HG03066 (cell line): ENCODE results near the gene ATXN10.
"Not testable (repeated sequence)": the region's sequence is repeated elsewhere in the genome, so short reads cannot be mapped to it uniquely, and the experiment has no call there.

Experiments used
- ATAC-seq: cut with Tn5 transposase; IDR thresholded peaks from one replicate; pipeline ENCODE4 v1.9.1; 2021; ENCODE audit warnings: low read depth; ENCODE audit not compliant: unreplicated experiment

The ATXN10 gene

GRCh38 chr22:45640941-45641621, 30.6 kb upstream of the ATXN10 start:
- no peak for ATAC-seq

- ATAC-seq, result no peak
Measured at GRCh38 chr22:45642986-45643385, 28.6 kb upstream of the ATXN10 start.

GRCh38 chr22:45644714-45645113, 26.9 kb upstream of the ATXN10 start:
- ATAC-seq, result no peak

GRCh38 chr22:45645150-45645525, 26.5 kb upstream of the ATXN10 start:
- no peak for ATAC-seq

DNA sequence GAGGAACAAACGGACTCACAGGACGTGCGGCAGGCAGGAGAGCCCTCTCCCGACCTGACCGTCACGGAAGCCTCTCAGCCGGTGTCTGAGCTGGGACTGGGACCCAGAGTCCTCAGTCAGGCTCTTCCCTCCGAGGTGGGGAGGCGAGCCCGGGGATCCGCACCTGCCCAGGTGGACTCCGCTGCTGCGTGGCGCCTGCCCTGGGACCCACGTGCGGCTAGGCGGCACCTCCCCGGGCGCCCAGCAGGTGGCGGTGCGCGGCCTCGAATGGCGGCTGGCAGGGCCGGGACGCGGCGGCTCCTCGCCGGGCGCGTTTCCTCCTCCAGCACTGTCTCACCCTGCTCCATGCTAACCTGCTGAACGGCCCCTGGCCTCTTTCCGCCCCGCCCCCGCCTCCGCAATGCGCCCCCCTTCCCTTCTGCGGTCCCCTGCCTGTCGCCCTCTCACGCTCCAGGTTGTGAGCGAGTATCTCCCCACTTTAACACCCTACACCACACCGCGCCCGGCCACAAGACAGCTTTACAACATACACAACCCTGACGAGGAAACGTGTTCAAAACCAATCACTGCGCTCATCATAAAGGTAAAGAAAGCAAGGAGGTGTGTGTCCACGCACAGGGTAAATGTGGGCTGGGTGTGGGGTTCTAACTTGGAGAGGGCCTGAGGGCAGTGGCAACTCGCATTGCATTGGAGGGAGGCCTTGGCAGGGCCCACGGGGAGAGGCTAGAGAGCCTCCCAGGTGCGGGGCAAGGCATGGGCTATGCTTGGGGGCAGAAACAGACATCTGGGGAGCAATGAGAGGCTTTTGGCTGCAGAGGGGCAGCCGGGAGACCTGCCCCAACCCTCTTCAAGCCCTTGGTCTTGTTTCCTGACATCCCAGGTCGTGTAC, 25.9 kb upstream of the ATXN10 start:
- no peak for ATAC-seq

- no peak for ATAC-seq
Measured at GRCh38 chr22:45647532-45648225, 24.0 kb upstream of the ATXN10 start.

GRCh38 chr22:45648301-45649117, 23.1 kb upstream of the ATXN10 start:
- no peak for ATAC-seq

- no peak for ATAC-seq
Measured at GRCh38 chr22:45649809-45650208, 21.8 kb upstream of the ATXN10 start.

GRCh38 chr22:45650721-45651120, 20.9 kb upstream of the ATXN10 start:
- ATAC-seq, result no peak

DNA sequence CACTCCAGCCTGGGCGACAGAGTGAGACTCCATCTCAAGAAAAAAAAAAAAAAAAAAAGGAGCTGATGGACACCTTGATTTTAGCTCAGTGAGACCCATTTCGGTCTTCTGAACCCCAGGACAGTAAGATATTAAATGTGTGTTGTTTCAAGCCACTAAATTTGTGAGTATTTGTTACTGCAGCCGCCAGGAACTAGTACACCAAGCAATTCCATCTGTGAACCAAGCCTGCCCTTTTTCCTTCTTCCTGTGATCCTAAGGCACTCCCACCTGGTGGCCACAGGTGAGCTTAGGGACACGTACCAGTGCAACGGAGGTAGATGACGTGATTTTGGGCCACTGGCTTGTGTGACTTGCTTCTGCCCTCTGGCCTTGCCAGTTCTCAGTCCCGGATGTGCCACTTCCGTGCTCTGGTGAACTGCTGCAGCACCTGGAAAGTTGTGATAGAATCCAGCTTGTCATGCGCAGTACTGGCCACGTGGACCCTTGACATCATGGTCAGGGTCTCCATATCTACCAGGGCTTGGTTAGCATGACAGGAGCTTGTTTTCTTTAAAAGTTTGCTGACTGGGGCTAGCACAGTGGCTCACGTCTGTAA, 19.6 kb upstream of the ATXN10 start:
- no peak for ATAC-seq

- ATAC-seq, result no peak
Measured at GRCh38 chr22:45656577-45656976, 15.1 kb upstream of the ATXN10 start.

DNA sequence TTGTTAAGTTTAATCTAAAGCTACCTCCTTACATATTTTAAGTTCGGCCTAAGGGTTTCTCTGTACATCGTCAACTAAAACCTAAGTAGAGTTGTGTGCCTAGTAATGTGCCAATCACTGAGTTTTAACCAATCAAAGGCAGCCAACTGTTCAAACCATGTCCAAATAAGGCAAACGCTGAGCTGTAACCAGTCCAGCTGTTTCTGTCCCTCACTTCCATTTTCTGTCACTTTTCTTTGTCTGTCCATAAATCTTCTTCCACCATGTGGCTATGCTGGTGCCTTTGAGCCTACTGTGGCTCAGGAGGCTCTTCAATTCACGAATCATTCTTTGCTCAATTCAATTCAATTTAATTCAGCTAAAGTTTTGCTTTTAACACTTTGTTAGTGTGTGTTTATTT, 13.9 kb upstream of the ATXN10 start:
- no peak for ATAC-seq

DNA sequence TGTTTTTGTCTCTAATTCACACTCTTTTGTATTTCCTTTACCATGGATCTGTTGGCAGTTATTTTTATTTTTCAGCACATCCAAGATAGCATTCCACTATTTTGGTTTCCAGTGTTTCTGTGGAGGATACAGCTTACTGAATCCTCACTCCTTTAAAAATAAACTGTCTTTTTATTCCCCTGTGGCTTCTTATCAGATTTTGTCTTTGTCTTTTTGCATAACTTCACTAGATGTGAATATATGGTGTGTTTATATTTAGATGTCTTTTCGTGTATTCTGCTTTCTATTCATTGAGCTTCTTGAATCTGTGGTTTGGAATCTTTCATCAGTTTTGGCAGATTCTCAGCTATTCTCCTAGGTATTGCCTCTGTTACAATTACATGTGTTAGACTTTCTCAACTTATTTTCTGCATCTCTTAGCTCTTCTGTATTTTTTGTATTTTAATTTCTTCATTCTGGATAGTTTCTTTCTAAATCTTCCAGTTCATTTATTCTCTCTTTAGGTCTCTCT, 7.4 kb upstream of the ATXN10 start:
- no peak for ATAC-seq

- ATAC-seq, result no peak
Measured at GRCh38 chr22:45667486-45667885, 4.1 kb upstream of the ATXN10 start.

DNA sequence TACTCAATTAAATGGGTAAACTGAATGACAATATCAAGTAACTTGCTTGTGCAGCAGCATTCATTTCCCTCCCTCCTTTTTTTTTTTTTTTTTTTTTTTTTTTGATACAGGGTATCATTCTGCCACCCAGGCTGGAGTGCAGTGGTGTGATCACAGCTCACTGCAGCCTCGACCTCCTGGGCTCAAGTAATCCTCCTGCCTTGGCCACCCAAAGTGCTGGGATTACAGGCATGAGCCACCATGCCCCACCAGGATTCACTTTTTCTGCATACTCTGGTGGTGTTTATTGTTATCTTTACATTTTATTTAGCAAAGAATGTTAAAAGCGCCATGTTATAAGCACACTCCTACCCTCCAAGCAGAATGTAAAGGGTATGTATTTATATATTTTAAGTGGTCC, 1.3 kb upstream of the ATXN10 start:
- not testable (repeated sequence) for ATAC-seq

DNA sequence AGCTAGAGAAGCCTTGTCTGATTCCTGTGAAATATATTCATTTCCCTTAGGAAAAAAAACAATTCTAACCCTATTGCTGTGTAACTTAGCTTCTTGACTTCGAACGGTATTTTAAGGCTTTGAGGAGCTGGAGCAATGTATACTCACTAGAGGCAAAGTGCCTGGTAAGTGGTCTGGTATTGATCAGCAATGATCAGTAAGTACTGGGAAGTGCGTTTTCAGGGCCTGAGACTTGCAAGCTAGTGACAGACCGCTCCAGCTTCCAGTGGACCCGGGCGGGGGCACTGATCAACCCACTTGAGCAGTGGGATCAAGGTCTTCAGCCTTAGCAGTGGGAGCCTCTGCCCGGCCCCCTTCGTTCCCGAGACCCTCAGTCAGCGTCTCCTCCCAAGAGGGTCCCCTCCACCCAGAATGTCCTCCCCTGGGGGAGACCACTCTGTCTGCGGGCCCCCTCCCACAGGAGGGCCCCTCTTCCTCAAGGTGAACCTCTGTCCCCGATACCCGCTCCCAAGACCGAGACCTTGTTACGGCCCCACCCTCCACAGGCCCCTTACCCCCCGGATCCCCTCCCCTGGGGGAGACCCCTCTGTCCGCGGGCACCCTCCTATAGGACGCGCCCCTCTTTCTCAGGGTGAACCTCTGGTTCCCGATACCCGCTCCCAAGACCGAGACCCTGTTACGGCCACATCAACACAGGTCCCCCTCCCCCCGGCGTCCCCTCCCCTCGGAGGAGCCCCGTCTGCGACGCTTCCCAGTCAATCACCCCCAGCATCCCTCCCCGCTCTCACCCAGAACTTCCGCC, 452 bp upstream of the ATXN10 start:
- peak; percentile 53 for ATAC-seq

- no peak for ATAC-seq
Measured at GRCh38 chr22:45672564-45673481, 1.2 kb downstream of the ATXN10 start.
